Measurements from ENCODE around the gene TSPAN7. TPM values are rescaled to one million over a fixed set of nuclear protein-coding genes. Genes with fewer than 3 reads are reported as not detected.

The TSPAN7 gene
- total RNA-seq, 1 donor from 2014 or later = 20.0 TPM

- intact Hi-C loops (cut with micrococcal nuclease) = no loop called here
- ATAC-seq = no peak
- DNase-seq = no peak
Observed at GRCh38 chrX:38666909-38667308, 105.6 kb downstream of the TSPAN7 start.

- no peak for ATAC-seq
- DNase-seq = no peak
- intact Hi-C loops (cut with micrococcal nuclease) = no loop called here
Observed at GRCh38 chrX:38668771-38669170, 107.4 kb downstream of the TSPAN7 start.

GRCh38 chrX:38669428-38669827, 108.1 kb downstream of the TSPAN7 start:
- DNase-seq (no peak), ATAC-seq (no peak)
- intact Hi-C loops (cut with micrococcal nuclease) = no loop called here

- intact Hi-C loops (cut with micrococcal nuclease) = no loop called here
- DNase-seq (no peak), ATAC-seq (no peak)
Observed at GRCh38 chrX:38672646-38673045, 111.3 kb downstream of the TSPAN7 start.

- ATAC-seq (no peak), DNase-seq (no peak)
- intact Hi-C loops (cut with micrococcal nuclease) = no loop called here
Observed at GRCh38 chrX:38675856-38676255, 114.5 kb downstream of the TSPAN7 start.

GRCh38 chrX:38678183-38678582, 116.8 kb downstream of the TSPAN7 start:
- intact Hi-C loops (cut with micrococcal nuclease) = no loop called here
- ATAC-seq (no peak), DNase-seq (no peak)

GRCh38 chrX:38678821-38679220, 117.5 kb downstream of the TSPAN7 start:
- ATAC-seq (no peak), DNase-seq (no peak)
- intact Hi-C loops (cut with micrococcal nuclease) = no loop called here

GRCh38 chrX:38679695-38680094, 118.4 kb downstream of the TSPAN7 start:
- DNase-seq = no peak
- intact Hi-C loops (cut with micrococcal nuclease) = no loop called here
- ATAC-seq = no peak

- intact Hi-C loops (cut with micrococcal nuclease) = no loop called here
- ATAC-seq = no peak
Observed at GRCh38 chrX:38682095-38682494, 120.8 kb downstream of the TSPAN7 start.

GRCh38 chrX:38692961-38693360, 131.6 kb downstream of the TSPAN7 start:
- no peak for DNase-seq
- no peak for ATAC-seq
- intact Hi-C loops (cut with micrococcal nuclease) = no loop called here

More at GRCh38 chrX:38682095-38682494, 120.8 kb downstream of the TSPAN7 start:
- no peak for DNase-seq

- no peak for ATAC-seq
- intact Hi-C loops (cut with micrococcal nuclease) = no loop called here
- DNase-seq = no peak
Observed at GRCh38 chrX:38694394-38694793, 133.1 kb downstream of the TSPAN7 start.

- no peak for DNase-seq
- intact Hi-C loops (cut with micrococcal nuclease) = no loop called here
- no peak for ATAC-seq
Observed at GRCh38 chrX:38697461-38697860, 136.1 kb downstream of the TSPAN7 start.

- ATAC-seq = no peak
- intact Hi-C loops (cut with micrococcal nuclease) = no loop called here
Observed at GRCh38 chrX:38699121-38699520, 137.8 kb downstream of the TSPAN7 start.

GRCh38 chrX:38699696-38700095, 138.4 kb downstream of the TSPAN7 start:
- DNase-seq (no peak), ATAC-seq (no peak)
- intact Hi-C loops (cut with micrococcal nuclease) = no loop called here

More at GRCh38 chrX:38699121-38699520, 137.8 kb downstream of the TSPAN7 start:
- DNase-seq = no peak

- intact Hi-C loops (cut with micrococcal nuclease) = no loop called here
- DNase-seq = no peak
- no peak for ATAC-seq
Observed at GRCh38 chrX:38701073-38701472, 139.7 kb downstream of the TSPAN7 start.

GRCh38 chrX:38704146-38704882, 143.0 kb downstream of the TSPAN7 start:
- ATAC-seq (no peak), DNase-seq (no peak)
- intact Hi-C loops (cut with micrococcal nuclease) = no loop called here

- no peak for ATAC-seq
- no peak for DNase-seq
- intact Hi-C loops (cut with micrococcal nuclease) = no loop called here
Observed at GRCh38 chrX:38717871-38718270, 156.5 kb downstream of the TSPAN7 start.

GRCh38 chrX:38718311-38718710, 157.0 kb downstream of the TSPAN7 start:
- DNase-seq (no peak), ATAC-seq (no peak)
- intact Hi-C loops (cut with micrococcal nuclease) = no loop called here

GRCh38 chrX:38726612-38727011, 165.3 kb downstream of the TSPAN7 start:
- intact Hi-C loops (cut with micrococcal nuclease) = no loop called here
- no peak for DNase-seq
- peak; percentile 19 for ATAC-seq

- ATAC-seq (no peak), DNase-seq (no peak)
- intact Hi-C loops (cut with micrococcal nuclease) = no loop called here
Observed at GRCh38 chrX:38727668-38728067, 166.3 kb downstream of the TSPAN7 start.

GRCh38 chrX:38732866-38733265, 171.5 kb downstream of the TSPAN7 start:
- intact Hi-C loops (cut with micrococcal nuclease) = no loop called here
- no peak for ATAC-seq
- no peak for DNase-seq

All from left ventricle myocardium superior (tissue), 1 donor.